ENCODE results near the gene BOC. TPM values are rescaled to one million over a fixed set of nuclear protein-coding genes. Genes with fewer than 3 reads are reported as not detected.

Gene BOC
- total and polyA plus RNA-seq, 10 of the 15 experiments (the other 5 are each of a cell fraction or from before 2014, with no cell fraction given) = 0.18 TPM; not detected in 9

GRCh38 chr3:113232342-113232741 lies 21.0 kb downstream of the BOC start (continued):
- no peak for TF ChIP-seq REST (IDR thresholded peaks at IDR 0.05; ENCODE audit: low read depth, low read length)

- FAIRE-seq (no peak), ATAC-seq (no peak), DNase-seq (ENCODE audit: low read depth, low spot score) (no peak)
- intact Hi-C loops (cut with micrococcal nuclease; ENCODE audit: unreplicated experiment) (no loop called here), in situ Hi-C loops (cut with MboI) (no loop called here)
- Histone ChIP-seq H3K4me2 (ENCODE audit: control insufficient read depth, insufficient read depth) (no peak overlapping the region), H3K9ac (ENCODE audit: control insufficient read depth, insufficient read depth, low read length) (no peak overlapping the region), H4K20me1 (ENCODE audit: control insufficient read depth, insufficient read depth) (no peaks in the 10 kb centered on the region), H3K4me1 (ENCODE audit: control insufficient read depth, insufficient read depth, low read length) (no peaks in the 10 kb centered on the region), H3K27me3 (replicated peaks in 1 of 2; ENCODE audit: control insufficient read depth in 2 of 2, insufficient read depth in 2 of 2, low read length in 1 of 2) (peaks cover 0 to 2% of the 10 kb centered on the region in 2 experiments; a peak in 2 of 4 replicates), H3K36me3 (ENCODE audit: control insufficient read depth in 2 of 2, insufficient read depth in 2 of 2, low read length in 1 of 2) (no peaks in the 10 kb centered on the region), H2AFZ (ENCODE audit: control insufficient read depth, low read depth, low read length) (no peak overlapping the region), H3K27ac (ENCODE audit: control insufficient read depth, insufficient read depth) (no peak overlapping the region), H3K79me2 (ENCODE audit: control insufficient read depth, insufficient read depth, low read length) (no peaks in the 10 kb centered on the region), H3K9me3 (replicated peaks; ENCODE audit: control insufficient read depth, insufficient read depth, low read length) (no peaks in the 10 kb centered on the region), H3K4me3 (no peak overlapping the region)
- BruUV-seq (replicated peaks) = no TSS peak
- ChIA-PET CTCF (interaction anchor here (1.2 to 2.3 kb wide), 2 partner anchors 54 to 198 kb away, joined by 3 to 8 read pairs; no protein-coding TSS in a partner anchor), POLR2A (no interaction called here), SMC1A (ENCODE audit: uncharacterized antibody, unreplicated experiment) (interaction anchor here (0.9 kb wide), 1 partner anchor 344 kb away, joined by 3 read pairs; no protein-coding TSS in a partner anchor), RAD21 (ENCODE audit: unreplicated experiment) (no interaction called here)
- WGBS (ENCODE audit: insufficient coverage, insufficient replicate concordance, low lambda C conversion rate, missing lambda C conversion rate) = 60% methylated on average over 9 of the region's 9 CpGs
- TF ChIP-seq JUND (IDR thresholded peaks at IDR 0.05; ENCODE audit: low read depth, low read length) (no peak), SMAD1 (IDR thresholded peaks at IDR 0.05; ENCODE audit: low read depth, partially characterized antibody) (no peak), BHLHE40 (IDR thresholded peaks at IDR 0.05; ENCODE audit: borderline replicate concordance in 1 of 2, low read depth in 2 of 2, low read length in 1 of 2) (no peak), ELK1 (IDR thresholded peaks at IDR 0.05; ENCODE audit: low read depth, low read length) (no peak)
These were observed 22.1 kb downstream of the BOC start for GRCh38 chr3:113233497-113233896.

Measured in GM12878 (cell line).